GM12801 (cell line): ENCODE data around the gene LARGE1.

ENCODE experiments used
- TF ChIP-seq, protein P1 (sequence below): IDR thresholded peaks from one replicate; pipeline ENCODE4 v1.5.1; 2011; ENCODE audit warnings: control low read depth; ENCODE audit not compliant: insufficient read length; ENCODE audit errors: extremely low read depth

Gene LARGE1

DNA sequence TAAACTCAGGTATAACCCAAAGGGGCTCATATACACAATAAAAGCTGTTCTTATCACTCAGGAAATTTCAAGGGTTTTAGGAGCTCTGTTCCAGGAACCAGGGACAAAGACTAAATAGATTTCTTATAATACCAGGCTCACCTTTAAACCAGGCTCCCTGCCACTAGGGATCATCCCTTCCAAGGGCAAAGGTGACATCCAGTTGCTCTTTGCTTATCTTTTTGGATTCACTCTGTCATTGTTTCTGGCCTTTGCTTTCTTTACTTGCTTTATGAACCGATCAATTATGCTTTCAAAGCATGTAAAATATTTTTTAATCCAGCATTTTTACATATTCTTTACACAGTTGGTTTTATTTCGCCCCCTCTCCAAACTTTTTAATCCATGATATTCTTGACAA, 540.4 kb downstream of the LARGE1 start:
- TF ChIP-seq, protein P1, sequence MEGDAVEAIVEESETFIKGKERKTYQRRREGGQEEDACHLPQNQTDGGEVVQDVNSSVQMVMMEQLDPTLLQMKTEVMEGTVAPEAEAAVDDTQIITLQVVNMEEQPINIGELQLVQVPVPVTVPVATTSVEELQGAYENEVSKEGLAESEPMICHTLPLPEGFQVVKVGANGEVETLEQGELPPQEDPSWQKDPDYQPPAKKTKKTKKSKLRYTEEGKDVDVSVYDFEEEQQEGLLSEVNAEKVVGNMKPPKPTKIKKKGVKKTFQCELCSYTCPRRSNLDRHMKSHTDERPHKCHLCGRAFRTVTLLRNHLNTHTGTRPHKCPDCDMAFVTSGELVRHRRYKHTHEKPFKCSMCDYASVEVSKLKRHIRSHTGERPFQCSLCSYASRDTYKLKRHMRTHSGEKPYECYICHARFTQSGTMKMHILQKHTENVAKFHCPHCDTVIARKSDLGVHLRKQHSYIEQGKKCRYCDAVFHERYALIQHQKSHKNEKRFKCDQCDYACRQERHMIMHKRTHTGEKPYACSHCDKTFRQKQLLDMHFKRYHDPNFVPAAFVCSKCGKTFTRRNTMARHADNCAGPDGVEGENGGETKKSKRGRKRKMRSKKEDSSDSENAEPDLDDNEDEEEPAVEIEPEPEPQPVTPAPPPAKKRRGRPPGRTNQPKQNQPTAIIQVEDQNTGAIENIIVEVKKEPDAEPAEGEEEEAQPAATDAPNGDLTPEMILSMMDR, result no peak

- TF ChIP-seq, protein P1, result no peak
Observed at GRCh38 chr22:33372875-33373274, 547.4 kb downstream of the LARGE1 start.

- TF ChIP-seq, protein P1, result no peak
Observed at GRCh38 chr22:33362702-33363101, 557.6 kb downstream of the LARGE1 start.

GRCh38 chr22:33361581-33361980, 558.7 kb downstream of the LARGE1 start:
- TF ChIP-seq, protein P1, result no peak

DNA sequence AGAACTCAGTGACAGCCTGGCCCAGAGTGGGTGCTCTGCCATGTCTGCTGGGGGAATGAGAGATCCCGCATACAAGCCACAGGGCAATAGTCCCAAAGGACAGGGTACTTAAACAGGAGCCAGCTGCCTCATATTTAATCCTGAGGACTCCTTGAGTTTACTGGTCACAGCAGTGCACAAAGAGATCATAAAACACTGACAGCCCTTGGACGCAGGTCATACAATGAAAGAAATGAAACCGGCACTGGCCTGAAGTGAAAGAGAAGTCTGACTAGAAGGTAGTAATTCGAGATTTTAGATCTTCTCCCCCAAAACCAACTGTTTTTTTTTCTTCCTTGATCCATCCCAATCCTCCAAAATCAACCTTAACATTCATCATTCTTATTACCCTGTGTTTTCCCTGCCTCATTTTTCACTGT, 562.3 kb downstream of the LARGE1 start:
- TF ChIP-seq, protein P1, result no peak

DNA sequence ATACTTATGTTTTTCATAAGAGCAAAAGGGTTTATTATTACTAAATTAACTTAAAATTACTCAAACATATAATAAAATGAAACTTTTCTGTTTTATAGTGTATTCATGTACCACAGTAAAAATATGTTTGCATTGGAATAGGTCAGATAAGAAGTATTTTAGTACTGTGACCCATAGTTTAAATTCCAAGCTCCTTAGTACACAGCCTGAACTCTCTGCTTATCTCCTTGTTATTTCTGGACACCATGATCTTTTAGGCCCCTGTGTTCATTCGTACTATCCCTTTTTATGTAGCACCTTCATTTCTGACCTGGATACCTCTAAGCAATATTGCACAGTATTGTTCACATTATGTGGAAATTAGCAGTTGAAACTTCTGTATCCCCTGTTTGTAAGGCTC, 565.3 kb downstream of the LARGE1 start:
- TF ChIP-seq, protein P1, result no peak

GRCh38 chr22:33353502-33353901, 566.8 kb downstream of the LARGE1 start:
- TF ChIP-seq, protein P1, result no peak

GRCh38 chr22:33352768-33353167, 567.5 kb downstream of the LARGE1 start:
- TF ChIP-seq, protein P1, result no peak
